Esophagus mucosa (tissue), 1 donor: ENCODE measurements around the gene LZTS2. TPM values are rescaled to one million over a fixed set of nuclear protein-coding genes. Genes with fewer than 3 reads are reported as not detected.
A peak's percentile ranks its signal among the peaks of the same experiment; 100 is the strongest.
"Not testable (repeated sequence)": the region's sequence is repeated elsewhere in the genome, so short reads cannot be mapped to it uniquely, and the experiment has no call there.

ENCODE experiments used
- ATAC-seq: fragments of 200-7000 bp; cut with Tn5 transposase; one replicate; pipeline ENCODE4 v1.9.1; 2020
- total RNA-seq: library from RNA; stranded (reverse); gene quantifications from one replicate; pipeline ENCODE4 v1.2.4, GENCODE V29; 2023
- donor health status: DM: yes; HTN: yes; CAD: no.

Gene LZTS2, protein sequence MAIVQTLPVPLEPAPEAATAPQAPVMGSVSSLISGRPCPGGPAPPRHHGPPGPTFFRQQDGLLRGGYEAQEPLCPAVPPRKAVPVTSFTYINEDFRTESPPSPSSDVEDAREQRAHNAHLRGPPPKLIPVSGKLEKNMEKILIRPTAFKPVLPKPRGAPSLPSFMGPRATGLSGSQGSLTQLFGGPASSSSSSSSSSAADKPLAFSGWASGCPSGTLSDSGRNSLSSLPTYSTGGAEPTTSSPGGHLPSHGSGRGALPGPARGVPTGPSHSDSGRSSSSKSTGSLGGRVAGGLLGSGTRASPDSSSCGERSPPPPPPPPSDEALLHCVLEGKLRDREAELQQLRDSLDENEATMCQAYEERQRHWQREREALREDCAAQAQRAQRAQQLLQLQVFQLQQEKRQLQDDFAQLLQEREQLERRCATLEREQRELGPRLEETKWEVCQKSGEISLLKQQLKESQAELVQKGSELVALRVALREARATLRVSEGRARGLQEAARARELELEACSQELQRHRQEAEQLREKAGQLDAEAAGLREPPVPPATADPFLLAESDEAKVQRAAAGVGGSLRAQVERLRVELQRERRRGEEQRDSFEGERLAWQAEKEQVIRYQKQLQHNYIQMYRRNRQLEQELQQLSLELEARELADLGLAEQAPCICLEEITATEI
- 23.0 TPM for total RNA-seq

GRCh38 chr10:100999742-101000126, at the start of gene LZTS2:
Gene LZTS2, plus strand, starts transcription at chr10:100999808. Its CDS starts 2,731 bp downstream, at chr10:101002539.
- ATAC-seq: peak; percentile 56

- no peak for ATAC-seq
These were observed 39.4 kb upstream of the LZTS2 start for GRCh38 chr10:100960251-100960650.

DNA sequence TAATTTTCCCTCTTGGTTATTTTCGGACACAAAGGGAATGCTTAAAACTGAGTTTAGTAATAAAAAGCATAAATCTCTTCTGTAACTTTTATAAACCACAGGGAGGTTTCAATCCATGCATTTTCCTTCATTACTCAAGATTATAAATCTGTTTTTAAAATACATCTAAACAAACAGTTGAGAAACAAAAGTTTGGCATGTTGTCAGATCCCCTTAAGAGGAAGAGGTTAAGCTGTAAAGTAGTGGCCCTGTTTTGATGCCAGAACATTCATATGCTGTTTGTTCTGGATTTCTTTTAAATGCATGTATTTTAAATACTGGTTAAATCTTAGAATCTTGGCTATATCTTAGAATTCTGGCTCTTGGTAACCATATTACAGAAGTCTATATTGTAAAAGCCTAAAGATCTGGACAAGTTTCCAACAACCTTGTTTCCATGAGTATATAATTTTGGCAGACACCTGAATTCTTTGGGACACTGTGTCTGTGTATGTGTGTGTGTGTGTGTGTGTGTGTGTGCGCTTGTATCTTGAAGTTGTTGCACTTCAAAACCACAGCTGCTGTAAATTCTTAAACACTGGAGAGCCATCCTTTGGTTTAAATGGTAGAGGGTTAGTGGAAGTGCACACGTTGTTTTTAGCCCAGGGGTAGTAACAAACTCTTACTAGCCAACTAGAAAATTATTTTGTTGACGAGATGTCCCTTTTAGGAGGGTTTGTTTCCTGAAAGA, 37.1 kb upstream of the LZTS2 start:
- ATAC-seq: no peak

DNA sequence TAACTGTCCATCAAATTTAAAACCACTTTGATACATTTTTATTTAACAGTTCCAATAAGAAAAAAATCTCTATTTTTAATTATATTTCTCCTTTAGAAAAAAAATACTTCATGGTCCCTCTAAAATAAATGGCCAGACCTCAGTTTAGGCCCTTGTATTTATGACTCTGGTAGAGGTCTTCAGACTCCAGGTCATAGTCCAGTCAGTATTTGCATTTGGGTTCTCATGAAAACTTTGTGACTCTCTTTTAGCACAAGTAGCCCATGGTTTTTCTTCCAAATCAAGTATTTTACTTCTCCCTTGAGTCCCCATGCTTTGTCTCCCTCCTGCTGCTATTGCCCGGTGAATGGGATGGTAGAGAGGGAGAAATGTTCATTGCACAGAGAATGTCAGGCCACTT, 35.8 kb upstream of the LZTS2 start:
- ATAC-seq: no peak

GRCh38 chr10:100965820-100966219, 33.8 kb upstream of the LZTS2 start:
- no peak for ATAC-seq

- ATAC-seq: no peak
These were observed 32.7 kb upstream of the LZTS2 start for GRCh38 chr10:100966887-100967286.

- ATAC-seq: no peak
These were observed 32.3 kb upstream of the LZTS2 start for GRCh38 chr10:100967332-100967731.

GRCh38 chr10:100968062-100968736, 31.4 kb upstream of the LZTS2 start:
- no peak for ATAC-seq

GRCh38 chr10:100968863-100969186, 30.8 kb upstream of the LZTS2 start:
- ATAC-seq: peak; percentile 28

- peak; percentile 55 for ATAC-seq
These were observed 30.2 kb upstream of the LZTS2 start, which contains the start of gene SEMA4G for GRCh38 chr10:100969187-100970075. Gene SEMA4G, plus strand, starts transcription at chr10:100969504. Its CDS starts 3,409 bp downstream, at chr10:100972913.

GRCh38 chr10:100970076-100970913, 29.3 kb upstream of the LZTS2 start:
- ATAC-seq: peak; percentile 14

DNA sequence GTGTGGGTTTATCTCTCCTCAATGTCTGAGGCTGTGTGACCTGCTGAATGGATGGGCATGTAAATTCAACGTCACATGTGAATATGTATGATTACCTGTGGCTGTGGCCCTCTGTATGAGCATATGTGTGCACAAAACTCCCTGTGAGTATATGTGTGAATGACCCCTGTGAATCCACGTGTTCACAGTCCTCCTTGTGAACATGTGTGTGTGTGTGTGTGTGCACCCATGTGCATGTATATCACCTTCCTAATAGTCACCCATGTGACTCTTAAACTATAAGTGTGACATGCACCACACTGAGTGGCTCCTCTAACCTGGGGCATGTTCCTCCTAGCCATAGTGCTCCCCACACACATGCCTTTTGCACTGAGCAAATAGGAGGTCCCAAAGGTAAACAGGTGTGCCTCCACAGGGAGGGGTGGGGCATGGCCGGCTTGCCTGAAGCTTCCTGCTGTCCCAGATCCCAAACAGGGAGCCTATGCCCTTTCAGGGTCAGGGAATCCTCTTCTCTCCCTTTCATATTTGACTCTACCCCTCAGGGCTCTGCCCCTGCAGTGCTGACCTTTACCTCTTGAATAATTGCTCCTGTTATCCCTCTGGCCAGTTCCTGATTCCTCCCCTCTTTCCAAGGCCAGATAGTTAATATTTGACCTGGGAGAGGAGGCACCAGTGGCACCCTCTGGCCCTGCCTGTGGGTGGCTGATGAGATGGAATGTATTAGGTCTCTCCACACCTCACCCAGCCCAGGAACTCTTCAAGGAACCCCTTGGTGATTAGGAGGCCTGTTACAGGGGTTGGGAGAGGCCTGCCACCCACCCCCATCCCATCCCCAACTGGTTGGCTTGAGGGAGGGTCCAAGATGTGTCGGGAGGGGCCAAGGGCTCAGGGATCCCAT, 28.4 kb upstream of the LZTS2 start:
- no peak for ATAC-seq

GRCh38 chr10:100972115-100972903, 27.3 kb upstream of the LZTS2 start:
- ATAC-seq: no peak

DNA sequence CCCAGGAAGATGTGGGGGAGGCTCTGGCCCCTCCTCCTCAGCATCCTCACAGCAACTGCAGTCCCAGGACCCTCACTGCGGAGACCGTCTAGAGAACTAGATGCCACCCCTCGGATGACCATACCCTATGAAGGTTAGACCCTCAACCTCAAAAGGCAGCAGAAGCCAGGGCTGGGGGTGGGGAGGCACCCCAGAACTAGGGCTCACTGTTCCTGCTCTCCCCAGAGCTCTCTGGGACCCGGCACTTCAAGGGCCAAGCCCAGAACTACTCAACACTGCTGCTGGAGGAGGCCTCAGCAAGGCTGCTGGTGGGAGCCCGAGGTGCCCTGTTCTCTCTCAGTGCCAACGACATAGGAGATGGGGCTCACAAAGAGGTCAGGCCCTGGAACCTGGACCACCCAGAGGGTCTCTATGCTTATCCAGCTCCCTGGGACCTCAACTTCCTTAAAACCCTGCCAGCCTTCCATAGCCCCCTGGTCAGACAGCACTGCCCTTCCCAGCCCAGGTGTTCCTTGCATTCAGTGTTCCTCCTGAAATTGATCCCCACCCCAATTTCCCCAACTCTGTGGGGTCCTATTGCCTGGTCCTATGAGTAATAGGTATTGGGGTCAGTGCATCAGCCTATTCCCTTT, 26.6 kb upstream of the LZTS2 start:
- ATAC-seq: no peak

DNA sequence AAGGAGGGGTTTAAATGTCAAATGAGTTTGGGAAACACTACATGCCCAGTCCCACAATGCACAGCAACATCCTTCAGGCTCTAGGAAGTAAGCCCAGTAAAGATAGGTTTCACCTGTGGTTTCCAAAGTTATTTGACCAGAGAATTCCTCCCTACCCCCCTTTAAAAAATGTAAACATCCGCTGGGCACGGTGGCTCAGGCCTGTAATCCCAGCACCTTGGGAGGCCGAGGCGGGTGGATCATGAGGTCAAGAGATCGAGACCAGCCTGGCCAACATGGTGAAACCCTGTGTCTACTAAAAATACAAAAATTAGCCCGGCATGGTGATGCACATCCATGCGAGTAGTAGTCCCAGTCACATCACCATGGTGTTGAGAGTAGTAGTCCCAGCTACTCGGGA, 24.2 kb upstream of the LZTS2 start:
- not testable (repeated sequence) for ATAC-seq

DNA sequence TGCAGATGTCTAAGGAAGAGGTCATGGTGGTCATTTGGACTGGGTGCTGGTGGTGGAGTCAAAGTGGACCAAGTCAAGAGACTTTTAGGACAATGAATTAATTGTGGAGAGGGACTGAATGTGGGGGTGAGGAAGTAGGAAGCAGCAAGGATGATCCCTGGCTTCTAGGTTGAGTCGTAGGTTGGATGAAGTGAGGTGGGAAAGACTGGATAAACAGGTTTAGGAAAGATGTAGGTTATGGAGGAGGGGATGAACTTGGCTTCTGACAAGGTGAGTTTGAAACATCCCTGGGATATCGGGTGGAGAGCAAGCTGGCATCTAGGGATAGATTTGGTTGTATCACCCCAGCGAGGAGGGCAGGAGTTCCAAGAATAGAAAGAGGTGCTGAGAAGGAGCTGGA, 22.7 kb upstream of the LZTS2 start:
- ATAC-seq: no peak

DNA sequence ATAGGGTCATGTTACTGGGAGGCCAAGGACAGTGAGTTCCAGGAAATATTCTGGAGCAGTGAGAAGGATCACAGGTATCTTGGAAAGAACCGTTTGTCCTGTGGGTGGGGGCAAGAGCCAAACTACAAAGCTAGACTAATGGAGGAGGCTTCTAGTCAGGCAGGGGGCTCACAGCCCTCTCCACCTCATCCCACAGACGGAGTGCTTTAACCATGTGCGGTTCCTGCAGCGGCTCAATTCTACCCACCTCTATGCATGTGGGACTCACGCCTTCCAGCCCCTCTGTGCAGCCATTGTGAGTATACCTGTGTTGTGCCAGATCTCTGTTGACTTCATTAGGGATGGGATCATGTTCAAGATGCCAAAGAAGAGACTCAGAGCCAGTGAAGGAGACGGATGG, 22.2 kb upstream of the LZTS2 start:
- ATAC-seq: no peak

GRCh38 chr10:100978121-100978900, 21.3 kb upstream of the LZTS2 start:
- ATAC-seq: no peak
